HEK293T (cell line): ENCODE data around the gene ATIC.

Source experiments
- FOXA1 ChIP-seq: fragments of 450-650 bp; IDR thresholded peaks from 2 replicates; pipeline ENCODE4 v1.6.1; 2016; ENCODE audit warnings: mild to moderate bottlenecking
- FOXK2 ChIP-seq: fragments of 450-650 bp; IDR thresholded peaks from 2 replicates; pipeline ENCODE4 v1.6.1; 2016; ENCODE audit warnings: mild to moderate bottlenecking
- FOXM1 ChIP-seq: fragments of 450-650 bp; IDR thresholded peaks from 2 replicates; pipeline ENCODE4 v1.6.1; 2017; ENCODE audit warnings: mild to moderate bottlenecking, borderline replicate concordance
- PKNOX1 ChIP-seq: fragments of 450-650 bp; IDR thresholded peaks from 2 replicates; pipeline ENCODE4 v1.6.1; 2016
- ZNF384 ChIP-seq: fragments of 450-650 bp; IDR thresholded peaks from 2 replicates; pipeline ENCODE4 v1.6.1; 2016

GRCh38 chr2:215286309-215286708, 25.6 kb upstream of the ATIC start:
- no peak for TF ChIP-seq PKNOX1
- no peak for TF ChIP-seq FOXM1
- no peak for TF ChIP-seq FOXK2
- TF ChIP-seq FOXA1: no peak
- no peak for TF ChIP-seq ZNF384
